NCI-H128 (cell line): ENCODE measurements around the gene TCFL5.

ENCODE experiments used
- DNase-seq: peaks from one replicate; lab custom pipeline; 2025; ENCODE audit not compliant: unreplicated experiment; lab: John Stamatoyannopoulos, UW

Gene TCFL5

DNA sequence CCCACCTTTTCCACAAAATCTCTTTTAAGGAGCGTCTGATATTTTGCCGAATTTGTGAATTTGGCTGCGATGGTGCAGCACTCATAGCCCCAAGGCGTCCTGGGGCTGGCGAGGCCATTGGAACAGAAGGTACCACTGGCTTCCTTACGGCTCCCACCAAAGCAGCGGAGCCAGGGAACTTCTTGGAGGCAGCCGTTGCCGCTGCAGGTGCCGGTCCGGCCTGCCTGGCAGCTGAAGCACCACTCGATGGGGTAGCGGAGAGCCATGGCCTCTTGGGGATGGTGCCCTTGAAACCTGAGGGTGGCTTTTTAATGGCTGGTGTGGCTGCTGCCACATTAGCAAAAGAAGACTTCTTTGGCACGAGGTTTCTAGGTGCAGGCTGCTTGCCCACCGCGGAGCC lies 34.9 kb upstream of the TCFL5 start:
- no peak for DNase-seq

DNA sequence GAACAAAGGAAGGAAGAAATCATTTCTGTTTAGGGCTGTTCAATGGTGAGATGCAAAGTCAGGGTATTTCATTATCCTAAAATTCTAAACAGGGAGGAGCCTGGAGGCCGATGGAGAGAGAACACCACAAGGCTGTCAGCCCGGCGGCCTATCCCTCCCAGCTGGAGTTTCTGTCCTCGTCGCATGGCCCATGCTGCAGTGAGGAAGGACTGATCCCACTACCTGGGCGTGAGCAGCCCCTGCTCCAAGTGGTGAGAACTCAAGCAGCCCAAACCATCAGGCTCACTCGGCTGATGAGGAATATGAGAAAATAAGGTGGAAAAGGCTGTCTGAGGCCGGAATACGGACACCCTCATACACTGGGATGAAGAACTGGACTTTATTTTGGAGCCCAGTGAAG lies 33.9 kb upstream of the TCFL5 start:
- no peak for DNase-seq

DNA sequence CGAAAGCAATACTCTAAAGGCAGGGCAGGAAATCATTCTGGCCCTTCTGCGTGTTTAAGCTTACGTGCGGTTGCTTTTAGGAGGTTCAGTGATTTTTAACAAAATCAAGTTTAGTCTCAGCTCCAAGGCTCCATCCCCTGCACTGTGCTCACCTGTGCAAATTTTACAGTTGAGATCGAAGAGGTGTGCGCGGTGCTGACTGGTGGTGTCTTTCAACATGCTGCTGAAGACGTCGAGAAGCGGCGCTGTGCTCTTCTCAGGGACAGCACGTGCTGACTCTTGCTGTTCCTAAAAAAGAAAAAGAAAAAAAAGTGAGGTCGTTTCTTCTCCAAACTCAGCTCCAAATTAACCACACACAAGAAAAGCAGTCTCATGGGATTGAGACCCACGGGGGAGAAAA lies 32.6 kb upstream of the TCFL5 start:
- no peak for DNase-seq

DNA sequence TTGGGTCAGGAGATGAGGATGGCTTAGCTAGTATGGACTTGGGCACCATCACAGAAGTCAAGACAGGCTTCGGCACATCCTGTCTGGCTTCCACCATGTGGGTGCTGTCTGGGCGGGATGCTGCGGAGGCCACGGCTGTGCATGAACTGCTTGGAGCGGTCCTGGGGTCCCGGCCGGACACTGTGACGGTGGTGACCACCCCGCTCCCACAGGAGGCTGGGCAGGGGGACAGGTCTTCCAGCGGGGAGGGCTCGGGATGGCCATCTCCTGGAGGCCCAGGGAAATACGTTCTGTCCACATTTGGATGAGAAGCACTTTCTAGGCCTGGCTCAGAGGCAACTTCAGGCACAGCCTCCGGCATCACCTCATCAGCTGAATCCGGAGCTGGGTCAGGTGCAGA lies 32.1 kb upstream of the TCFL5 start:
- no peak for DNase-seq

DNA sequence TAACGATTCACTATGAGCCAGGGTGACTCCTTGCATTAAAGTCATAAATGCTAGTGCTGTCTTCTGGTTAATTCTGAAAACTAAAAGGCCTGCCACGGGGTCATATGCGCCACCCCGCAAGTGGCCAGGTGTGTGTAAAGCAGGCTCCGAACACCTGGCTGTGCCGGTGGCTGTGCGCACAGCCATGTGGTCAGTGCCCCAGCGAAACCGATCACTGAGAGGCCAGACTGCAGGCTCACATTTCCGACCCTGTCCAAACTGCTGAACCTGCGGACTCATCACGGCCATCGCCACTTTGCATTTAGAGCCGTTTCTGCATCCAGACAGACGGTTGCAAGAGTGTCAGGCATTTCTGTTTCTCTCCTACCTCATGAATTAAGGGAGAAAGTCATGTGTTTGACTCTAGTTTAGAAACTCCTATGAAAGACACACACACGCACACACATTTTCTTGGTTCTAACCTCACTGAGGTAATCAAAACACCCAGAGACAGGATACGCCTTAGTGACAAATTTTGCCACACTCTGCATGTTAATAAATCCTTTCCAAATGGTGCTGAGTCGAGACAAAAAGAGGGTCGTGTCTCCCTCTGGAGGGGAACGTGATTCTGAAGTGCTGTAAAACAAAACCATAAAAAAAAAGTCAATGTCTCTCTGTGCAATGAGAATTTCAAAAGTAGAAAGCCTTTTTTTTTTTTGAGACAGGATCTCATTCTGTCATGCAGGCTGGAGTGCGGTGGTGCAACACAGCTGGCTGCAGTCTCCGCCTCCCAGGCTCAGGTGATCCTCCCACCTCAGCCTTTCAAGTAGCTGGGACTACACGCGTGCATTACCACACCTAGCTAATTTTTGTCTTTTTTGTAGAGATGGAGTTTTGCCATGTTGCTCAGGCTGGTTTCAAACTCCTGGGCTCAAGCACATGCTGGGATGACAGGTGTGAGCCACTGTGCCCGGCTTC lies 31.0 kb upstream of the TCFL5 start:
- DNase-seq, result no peak

DNA sequence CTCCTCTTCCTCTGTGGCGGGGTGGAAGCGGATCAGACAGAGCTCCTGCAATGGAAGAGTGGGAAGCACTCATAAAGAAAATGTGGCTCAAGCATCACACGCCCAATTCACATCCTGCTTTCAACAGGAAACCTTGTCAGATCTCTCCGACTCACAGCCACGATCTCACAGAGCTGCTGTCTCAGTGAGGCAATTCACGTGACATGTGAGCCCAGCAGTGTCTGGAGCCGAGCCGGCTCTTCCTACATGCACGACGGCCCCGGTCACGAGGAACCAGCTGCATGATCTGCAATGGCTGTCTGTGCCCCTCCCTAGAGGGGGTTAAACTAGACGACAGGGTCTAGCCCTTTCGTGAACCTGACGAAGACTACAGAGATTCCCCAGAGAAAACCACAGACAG lies 29.5 kb upstream of the TCFL5 start:
- DNase-seq, result no peak

DNA sequence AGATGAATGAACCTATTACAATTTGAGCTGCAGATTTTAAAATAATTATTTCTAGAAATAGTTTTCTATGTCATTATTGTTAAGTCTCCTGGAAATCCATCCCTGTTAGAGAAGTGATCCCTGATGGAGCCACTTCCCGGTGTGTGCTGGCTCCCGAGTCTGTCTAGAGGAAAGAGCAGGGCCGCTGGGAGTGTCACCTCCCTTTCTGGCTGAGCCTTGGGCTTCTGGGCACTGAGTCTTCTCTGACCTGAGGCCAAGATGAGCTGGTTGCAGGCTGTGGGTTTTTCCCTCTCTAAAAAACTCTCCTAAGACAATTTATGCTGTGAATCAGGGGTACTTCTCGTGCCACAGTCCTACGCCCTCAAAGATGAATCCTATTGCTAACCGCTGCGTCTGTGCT lies 28.8 kb upstream of the TCFL5 start:
- DNase-seq, result no peak

DNA sequence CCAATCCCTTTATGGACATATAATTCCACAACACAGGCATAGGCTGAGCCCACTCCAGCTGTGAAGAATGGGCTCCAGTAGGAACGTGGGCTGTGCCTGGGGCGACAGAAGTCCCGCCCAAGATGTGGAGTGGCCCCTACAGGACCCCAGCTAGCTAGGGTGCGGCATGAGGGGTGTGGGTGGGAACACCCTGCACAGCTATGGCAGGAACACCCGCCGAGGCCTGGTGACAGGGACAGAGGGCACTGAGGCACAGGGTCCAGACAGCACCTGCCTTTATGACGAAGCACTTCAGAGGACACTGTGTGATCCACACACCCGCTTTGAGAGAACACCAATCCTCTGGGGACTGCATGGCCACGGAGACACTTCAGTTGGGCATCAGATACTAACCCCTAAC lies 28.2 kb upstream of the TCFL5 start:
- DNase-seq, result no peak

DNA sequence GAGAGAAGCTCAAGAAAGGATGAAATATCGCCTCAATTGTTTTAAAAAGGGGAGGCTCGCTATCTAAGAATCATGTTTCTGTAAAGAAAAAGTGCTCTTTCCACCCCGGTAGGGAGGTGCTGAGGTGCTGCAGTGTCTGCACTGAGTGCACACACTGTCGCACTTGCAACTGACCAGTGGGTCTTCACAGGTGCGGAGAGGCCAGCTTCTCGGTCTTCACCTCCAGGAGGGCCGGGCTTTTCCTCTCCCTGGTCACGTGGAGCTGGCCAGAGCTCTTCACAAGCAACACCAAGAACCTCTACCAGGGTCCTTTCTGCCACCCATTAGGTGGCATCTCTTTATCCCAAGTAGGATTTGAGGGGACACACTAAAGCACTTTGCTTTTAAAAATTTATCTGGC lies 27.8 kb upstream of the TCFL5 start:
- DNase-seq, result no peak

DNA sequence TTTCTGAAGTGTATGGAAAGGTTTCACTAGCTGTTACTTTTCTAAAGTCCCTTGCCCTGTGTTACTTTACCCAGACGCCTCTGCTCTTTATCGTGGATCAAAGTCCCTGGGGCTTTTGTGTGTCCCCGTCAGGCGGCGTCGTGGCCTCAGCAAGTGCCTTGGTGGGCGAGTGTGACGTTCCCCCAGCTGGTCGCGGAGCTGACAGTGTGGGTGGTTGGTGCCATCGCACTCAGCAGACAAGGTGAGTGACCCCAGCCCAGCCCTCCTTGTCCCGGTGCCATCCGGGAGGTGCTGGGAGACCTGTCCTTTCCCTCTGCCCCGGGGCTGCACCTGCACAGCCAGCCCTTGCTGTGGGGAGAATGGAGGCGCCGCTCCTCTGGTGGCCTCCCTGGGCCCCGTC lies 27.3 kb upstream of the TCFL5 start:
- no peak for DNase-seq

DNA sequence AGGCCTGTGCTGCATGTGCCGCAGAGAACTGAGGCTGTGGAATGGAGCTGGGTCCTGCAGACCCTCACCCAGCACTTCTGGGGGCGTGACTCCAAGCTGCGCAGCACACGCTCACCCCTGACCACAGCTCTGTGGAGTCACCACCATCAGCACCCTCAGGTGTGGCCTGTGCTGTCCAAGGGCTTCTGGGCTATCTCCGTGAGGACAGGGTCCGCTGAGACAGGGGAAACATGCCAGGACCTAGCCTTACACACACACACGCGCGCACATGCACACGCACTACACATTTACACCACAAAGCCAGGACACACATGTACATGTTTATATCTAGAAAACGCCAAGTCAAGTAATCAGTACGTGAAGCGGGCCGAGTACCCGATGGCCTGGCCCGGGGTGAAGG lies 26.8 kb upstream of the TCFL5 start:
- no peak for DNase-seq

DNA sequence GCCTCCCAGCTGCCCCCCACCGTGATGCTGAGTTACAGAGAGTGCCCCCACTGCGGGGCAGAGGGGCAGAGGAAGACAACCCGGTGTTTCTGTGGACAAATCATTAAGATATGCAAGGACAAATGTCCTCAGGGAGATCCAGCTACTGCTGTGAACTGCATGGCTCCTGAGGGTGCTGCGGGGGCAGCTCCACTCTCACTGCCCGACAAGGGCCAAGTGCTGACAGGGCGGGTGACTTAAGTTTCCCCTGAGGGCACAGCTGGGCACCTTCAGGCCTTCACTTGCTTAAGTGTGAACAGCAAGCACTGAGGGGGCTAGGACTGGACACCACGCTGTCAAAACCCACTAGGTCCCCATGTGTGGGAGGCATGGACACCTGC lies 26.2 kb upstream of the TCFL5 start:
- no peak for DNase-seq

DNA sequence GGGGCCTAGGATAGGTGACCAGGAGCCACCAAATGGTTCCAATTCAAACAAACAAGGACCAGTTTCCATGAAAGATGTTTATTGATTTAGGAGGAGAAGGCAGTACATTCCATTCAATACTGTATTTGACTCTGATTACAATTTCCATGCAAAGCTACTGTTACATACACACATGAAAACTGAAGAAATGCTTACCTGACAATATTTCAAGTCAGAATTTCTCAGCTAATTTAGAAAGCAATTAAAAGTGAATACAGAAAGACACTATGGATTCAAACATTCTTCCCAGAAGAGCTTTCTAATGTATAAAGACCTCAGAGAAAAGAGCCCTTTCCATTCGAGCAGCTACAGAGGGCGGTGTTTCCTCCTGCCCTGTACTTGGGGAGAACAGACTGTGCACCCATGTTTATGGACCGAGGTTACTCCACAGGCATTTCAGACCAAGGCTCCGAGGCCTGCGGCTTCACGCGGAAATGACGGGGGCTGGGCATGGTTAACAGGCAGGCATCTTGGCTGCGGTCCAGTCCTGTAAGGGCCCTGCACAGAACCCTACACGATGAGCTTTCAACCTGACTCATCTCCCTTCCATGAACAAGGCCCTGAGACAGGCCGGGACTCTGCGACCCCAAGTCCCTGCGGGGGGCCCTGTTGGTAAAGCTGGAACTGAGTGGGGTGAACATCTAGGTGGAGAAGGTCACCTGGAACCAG lies 25.7 kb upstream of the TCFL5 start:
- no peak for DNase-seq

DNA sequence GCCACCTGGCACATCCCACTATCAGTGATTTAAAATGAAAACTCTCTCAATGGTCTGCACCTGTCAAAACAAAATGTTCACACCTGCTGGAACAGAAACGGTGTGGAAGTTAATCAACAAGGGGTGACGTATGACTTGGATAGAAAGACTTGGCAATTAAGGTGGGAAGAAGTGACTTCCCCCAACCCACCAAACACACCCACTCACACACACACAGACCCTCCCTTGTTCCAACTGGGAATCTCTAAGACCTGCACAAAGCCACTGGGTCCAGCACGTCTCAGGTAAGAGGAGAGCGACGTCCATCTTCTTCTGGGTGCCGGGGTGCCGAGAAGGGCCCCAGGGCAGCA lies 25.1 kb upstream of the TCFL5 start:
- DNase-seq, result no peak

DNA sequence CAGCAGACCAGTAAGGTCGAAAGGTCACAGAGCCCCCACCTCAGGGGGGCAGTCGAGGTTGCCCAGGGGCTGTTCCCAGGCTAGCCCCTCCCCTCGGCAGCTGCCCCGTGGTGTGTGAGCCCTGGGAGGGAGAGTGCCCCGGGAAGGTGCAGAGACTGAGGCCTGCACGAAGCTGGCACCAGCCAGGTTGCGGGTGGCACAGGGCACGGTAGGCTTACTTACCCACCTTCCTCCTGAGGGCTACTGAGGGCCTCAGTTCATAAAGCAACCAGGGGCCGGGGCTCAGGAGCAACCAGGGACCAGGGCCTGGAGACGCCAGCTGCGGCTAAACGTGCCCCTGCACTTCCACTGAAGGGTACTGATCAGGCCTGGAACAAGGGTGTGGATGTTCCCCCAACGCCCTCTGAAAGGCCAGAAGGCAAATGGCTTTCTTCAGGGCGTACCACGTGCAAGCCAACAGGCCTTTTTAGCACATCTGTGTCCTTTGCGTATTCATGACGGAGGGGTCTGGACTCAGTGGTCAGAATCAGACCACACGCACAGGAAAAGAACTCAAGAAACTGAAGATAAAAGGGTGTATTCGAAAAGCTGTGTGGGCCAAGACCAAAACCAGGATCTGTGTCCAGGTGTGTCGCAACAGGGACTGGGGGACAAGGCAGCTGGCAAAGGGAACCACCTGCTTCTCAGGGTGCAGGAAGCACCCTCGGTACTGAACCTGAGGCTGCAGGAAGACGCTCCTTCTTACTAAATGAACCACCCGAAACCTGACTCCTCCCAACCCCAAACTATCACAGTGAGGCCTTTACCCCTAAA lies 24.5 kb upstream of the TCFL5 start:
- no peak for DNase-seq

DNA sequence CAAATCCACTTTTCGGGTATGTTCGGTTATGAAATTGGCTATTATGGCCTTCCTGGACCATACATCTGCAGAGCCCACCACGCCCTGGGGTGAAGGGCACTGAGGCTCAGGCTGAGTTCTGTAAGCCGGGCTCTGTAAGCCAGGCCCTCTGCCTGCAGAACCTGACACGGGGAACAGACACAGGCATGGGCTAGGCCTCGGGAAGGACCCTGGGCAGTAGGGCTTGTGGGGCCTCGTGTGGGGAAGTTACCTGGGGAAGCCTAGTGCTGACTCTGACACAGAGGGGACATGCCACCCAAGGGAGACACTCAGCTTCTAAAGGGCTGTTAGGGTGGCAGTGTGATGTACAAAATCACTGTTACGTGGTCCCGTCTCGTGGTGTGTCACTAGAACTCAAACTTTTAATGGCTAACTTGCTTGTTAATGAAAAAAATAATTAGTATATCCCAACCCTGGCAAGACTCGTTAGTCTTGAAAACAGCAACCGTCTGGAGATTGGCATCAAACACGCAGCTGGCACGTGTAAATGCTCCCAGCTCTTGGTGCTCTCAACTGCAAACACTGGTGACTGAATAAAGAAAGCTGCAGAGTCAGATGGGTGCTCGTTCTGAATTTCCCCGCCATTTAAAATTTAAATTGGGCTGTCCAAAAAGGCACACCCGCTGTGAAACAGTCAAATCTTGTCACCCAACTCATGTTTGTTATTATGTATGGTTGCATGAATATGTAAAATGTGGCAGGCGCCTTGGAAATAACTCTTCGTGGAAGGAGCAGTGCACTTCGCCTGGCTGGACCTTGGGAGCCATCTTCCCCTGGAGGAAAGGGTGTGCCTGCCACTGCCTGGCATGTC lies 23.6 kb upstream of the TCFL5 start:
- DNase-seq, result no peak

DNA sequence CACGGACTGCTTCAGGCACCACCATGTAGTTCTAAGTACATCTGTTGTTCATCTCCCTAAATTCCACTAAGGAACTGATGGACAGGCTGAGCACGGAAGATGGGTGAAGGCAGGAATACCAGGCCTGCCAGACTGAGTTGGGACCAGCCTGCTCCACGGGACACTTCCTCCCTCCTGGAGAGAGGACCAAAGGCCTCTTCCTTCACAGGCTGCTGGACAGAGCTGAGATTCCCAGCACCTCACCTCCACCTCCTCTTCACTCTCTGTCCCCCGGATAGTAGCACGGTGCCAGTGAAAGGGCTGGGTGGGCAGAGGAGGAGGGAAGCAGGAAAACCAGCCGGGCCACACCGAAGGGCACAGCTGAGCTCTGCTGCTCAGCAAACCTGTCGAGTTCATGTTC lies 22.9 kb upstream of the TCFL5 start:
- DNase-seq, result no peak

DNA sequence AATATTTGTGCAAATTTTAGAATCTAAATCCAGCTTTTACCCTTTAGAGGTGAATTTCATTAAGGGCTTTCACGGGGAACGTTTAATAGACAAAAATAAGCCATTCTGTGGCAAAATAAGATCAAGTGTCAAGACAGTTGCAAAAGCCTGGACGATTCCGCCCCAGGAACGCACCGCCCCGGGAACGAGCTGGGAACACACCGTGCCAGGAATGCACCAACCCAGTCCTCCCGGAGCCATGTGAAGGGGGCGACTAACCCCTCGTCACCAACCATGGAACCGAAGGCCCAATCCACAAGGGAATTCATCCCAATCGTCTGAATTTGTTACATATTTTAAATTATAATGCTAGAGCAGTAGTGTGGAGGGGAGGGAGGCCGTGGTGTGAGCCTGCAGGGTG lies 20.8 kb upstream of the TCFL5 start:
- DNase-seq, result no peak

DNA sequence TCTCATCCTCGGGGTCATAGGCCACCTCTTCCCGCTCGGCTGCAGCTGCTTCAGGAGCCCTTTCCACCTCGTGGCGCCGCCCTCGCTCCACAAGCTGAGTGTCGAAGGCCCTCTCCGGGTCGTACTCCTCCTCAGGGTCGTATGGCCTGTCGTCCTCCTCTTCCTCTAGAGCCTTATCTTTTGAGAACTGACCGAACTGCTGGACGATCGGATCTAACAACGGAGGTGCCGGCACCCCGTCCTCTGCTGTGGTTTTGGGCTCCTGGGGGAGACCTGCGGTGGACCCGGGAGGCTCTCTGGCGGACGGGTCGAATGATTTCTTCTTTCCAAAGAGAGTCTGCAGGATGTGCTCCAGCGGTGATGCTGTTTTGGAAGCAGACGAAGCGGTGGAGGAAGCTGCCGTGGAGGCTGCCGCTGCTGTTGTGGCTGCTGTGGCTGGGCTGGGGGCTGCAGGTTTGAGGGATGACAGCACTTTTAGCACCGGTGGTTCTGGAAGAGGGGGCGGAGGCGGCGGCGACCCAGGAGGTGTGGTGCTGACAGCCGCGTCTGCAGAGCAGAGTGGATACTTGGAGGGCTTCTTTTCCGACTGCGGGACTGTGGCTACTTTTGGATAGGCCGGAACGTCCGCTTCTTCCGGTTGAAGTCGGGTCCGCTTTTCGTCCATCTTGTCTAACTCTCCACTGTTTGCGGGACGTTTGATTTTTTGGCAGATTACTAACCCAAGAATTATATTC lies 20.2 kb upstream of the TCFL5 start:
- DNase-seq, result no peak

DNA sequence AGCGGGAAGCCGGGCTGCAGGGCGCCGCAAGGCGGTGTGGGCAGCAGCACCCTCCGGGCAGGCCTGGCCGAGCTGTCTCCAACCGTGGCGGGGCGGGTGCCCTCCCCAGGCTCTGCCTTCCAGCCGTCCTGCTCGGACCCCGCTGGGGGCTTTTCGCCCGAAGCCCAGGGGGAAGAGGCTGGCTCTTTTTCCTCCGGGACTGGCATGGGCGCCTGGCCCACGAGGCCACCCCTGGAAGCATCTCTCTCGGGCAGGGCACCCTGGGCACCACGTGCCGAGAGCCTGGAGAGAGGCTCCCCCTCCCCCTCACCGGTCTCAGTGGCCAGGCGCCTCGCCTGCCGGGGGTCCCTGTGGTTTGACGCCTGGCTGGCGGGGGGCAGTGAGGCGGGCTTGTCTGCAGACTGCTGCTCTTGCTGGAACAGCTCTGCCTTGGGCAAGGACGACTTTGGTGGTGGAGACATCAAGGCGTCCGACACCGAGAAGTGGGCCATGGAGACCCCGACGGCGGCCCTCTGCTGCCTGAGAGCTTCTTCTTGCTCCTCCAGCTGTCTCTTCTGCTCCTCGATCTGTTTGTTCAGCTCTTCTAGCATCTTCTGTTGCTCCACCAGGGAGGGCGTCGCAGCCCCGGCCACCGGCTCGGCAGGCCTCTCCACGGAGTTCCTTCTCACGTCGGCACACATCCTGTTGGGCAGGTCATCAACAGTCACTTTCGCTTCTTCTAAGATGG lies 19.5 kb upstream of the TCFL5 start:
- no peak for DNase-seq
